H9 (cell line): Measurements from ENCODE around the gene TLR10. TPM values are rescaled to one million over a fixed set of nuclear protein-coding genes. Genes with fewer than 3 reads are reported as not detected.
"Not testable (repeated sequence)": the region's sequence is repeated elsewhere in the genome, so short reads cannot be mapped to it uniquely, and the experiment has no call there.

Source experiments
- DNase-seq: peaks from one replicate; pipeline ENCODE4 v3.0.0-alpha.2; 2017
- H2AFZ ChIP-seq: one replicate; pipeline ENCODE4 v1.6.1; 2013; ENCODE audit warnings: mild to moderate bottlenecking, low read length, control low read depth, moderate library complexity
- H2AK5ac ChIP-seq: 2 replicates; pipeline ENCODE4 v1.6.1; 2013; ENCODE audit warnings: low read length, control low read depth, mixed read lengths; ENCODE audit not compliant: insufficient read length
- H2BK120ac ChIP-seq: one replicate; pipeline ENCODE4 v1.6.1; 2013; ENCODE audit warnings: low read depth, mild to moderate bottlenecking, low read length, control low read depth, inconsistent platforms; ENCODE audit not compliant: poor library complexity, severe bottlenecking
- H2BK12ac ChIP-seq: 2 replicates; pipeline ENCODE4 v1.6.1; 2013; ENCODE audit warnings: low read length, control low read depth, mixed read lengths, low read depth; ENCODE audit not compliant: insufficient read length
- H2BK15ac ChIP-seq: 2 replicates; pipeline ENCODE4 v1.6.1; 2013; ENCODE audit warnings: low read depth, low read length, control low read depth
- H2BK20ac ChIP-seq: one replicate; pipeline ENCODE4 v1.6.1; 2013; ENCODE audit warnings: low read depth, mild to moderate bottlenecking, low read length, control low read depth, inconsistent platforms; ENCODE audit not compliant: poor library complexity, severe bottlenecking
- H2BK5ac ChIP-seq: 2 replicates; pipeline ENCODE4 v1.6.1; 2013; ENCODE audit warnings: low read length, control low read depth, mixed read lengths; ENCODE audit not compliant: insufficient read length
- H3K14ac ChIP-seq: 2 replicates; pipeline ENCODE4 v1.6.1; 2013; ENCODE audit warnings: low read length, control low read depth; ENCODE audit not compliant: insufficient read depth
- H3K18ac ChIP-seq: 2 replicates; pipeline ENCODE4 v1.6.1; 2013; ENCODE audit warnings: low read depth, mild to moderate bottlenecking, mixed read lengths, low read length, control low read depth; ENCODE audit not compliant: insufficient read length
- H3K23ac ChIP-seq: 2 replicates; pipeline ENCODE4 v1.6.1; 2013; ENCODE audit warnings: low read length, control low read depth, mixed read lengths, low read depth; ENCODE audit not compliant: insufficient read length
- H3K23me2 ChIP-seq: 2 replicates; pipeline ENCODE4 v1.6.1; 2013; ENCODE audit warnings: low read depth, mild to moderate bottlenecking, mixed read lengths, low read length, control low read depth; ENCODE audit not compliant: insufficient read length, poor library complexity, severe bottlenecking
- H3K27ac ChIP-seq: 2 replicates; pipeline ENCODE4 v1.5.1; 2013; ENCODE audit warnings: low read length, control low read depth, mixed read lengths, low read depth; ENCODE audit not compliant: insufficient read length
- H3K27me3 ChIP-seq: 2 replicates; pipeline ENCODE4 v1.6.1; 2013; ENCODE audit warnings: low read length, control low read depth, inconsistent platforms; ENCODE audit not compliant: insufficient read depth
- H3K4ac ChIP-seq: 2 replicates; pipeline ENCODE4 v1.6.1; 2013; ENCODE audit warnings: low read depth, mild to moderate bottlenecking, control low read depth, inconsistent platforms, low read length, moderate library complexity
- H3K4me1 ChIP-seq: 2 replicates; pipeline ENCODE4 v1.6.1; 2013; ENCODE audit warnings: low read length, control low read depth, inconsistent platforms; ENCODE audit not compliant: insufficient read depth
- H3K4me2 ChIP-seq: 2 replicates; pipeline ENCODE4 v1.6.1; 2013; ENCODE audit warnings: low read length, control low read depth, mixed read lengths; ENCODE audit not compliant: insufficient read length, insufficient read depth
- H3K56ac ChIP-seq: 2 replicates; pipeline ENCODE4 v1.6.1; 2013; ENCODE audit warnings: low read depth, mild to moderate bottlenecking, mixed read lengths, low read length, control low read depth; ENCODE audit not compliant: insufficient read length
- H3K79me1 ChIP-seq: 2 replicates; pipeline ENCODE4 v1.6.1; 2013; ENCODE audit warnings: low read depth, mild to moderate bottlenecking, moderate library complexity, low read length, control low read depth, inconsistent platforms; ENCODE audit not compliant: insufficient read depth, poor library complexity, severe bottlenecking
- H3K79me2 ChIP-seq: 2 replicates; pipeline ENCODE4 v1.6.1; 2013; ENCODE audit warnings: low read length, control low read depth, inconsistent platforms; ENCODE audit not compliant: insufficient read depth
- H3K9ac ChIP-seq: 2 replicates; pipeline ENCODE4 v1.6.1; 2013; ENCODE audit warnings: low read length, control low read depth, mixed read lengths; ENCODE audit not compliant: insufficient read length; ENCODE audit errors: extremely low read depth
- H3K9me3 ChIP-seq: one replicate; pipeline ENCODE4 v1.6.1; 2013; ENCODE audit warnings: low read depth, low read length, inconsistent platforms; ENCODE audit not compliant: control insufficient read depth
- H3T11ph ChIP-seq: one replicate; pipeline ENCODE4 v1.6.1; 2013; ENCODE audit warnings: mild to moderate bottlenecking, low read length, control low read depth, inconsistent platforms
- H4K20me1 ChIP-seq: one replicate; pipeline ENCODE4 v1.6.1; 2013; ENCODE audit not compliant: control insufficient read depth, insufficient read length, insufficient read depth
- H4K5ac ChIP-seq: 2 replicates; pipeline ENCODE4 v1.6.1; 2013; ENCODE audit warnings: low read depth, mild to moderate bottlenecking, mixed read lengths, low read length, control low read depth; ENCODE audit not compliant: insufficient read length
- H4K8ac ChIP-seq: replicated peaks from 2 replicates; pipeline ENCODE4 v1.6.1; 2013; ENCODE audit warnings: low read length, control low read depth, mixed read lengths, low read depth; ENCODE audit not compliant: insufficient read length
- H4K91ac ChIP-seq: 2 replicates; pipeline ENCODE4 v1.6.1; 2013; ENCODE audit warnings: low read depth, mild to moderate bottlenecking, moderate library complexity, mixed read lengths, low read length, control low read depth; ENCODE audit not compliant: insufficient read length
- H3K27ac Mint-ChIP-seq, 3 experiments: 2 replicates in 2 of 3; 3 replicates in 1 of 3; pipeline ENCODE4 v1.8.0; 2020 to 2021; ENCODE audit warnings: mixed read lengths in 3 of 3, mild to moderate bottlenecking in 1 of 3, moderate library complexity in 1 of 3
- H3K27me3 Mint-ChIP-seq: 2 replicates; pipeline ENCODE4 v1.8.0; 2021; ENCODE audit warnings: low read depth, mild to moderate bottlenecking, moderate library complexity, mixed read lengths
- H3K36me3 Mint-ChIP-seq, 3 experiments: 2 replicates in 2 of 3; 3 replicates in 1 of 3; pipeline ENCODE4 v1.8.0; 2020 to 2021; ENCODE audit warnings: low read depth in 3 of 3, mixed read lengths in 3 of 3; ENCODE audit not compliant: insufficient read depth in 1 of 3
- H3K4me1 Mint-ChIP-seq, 2 experiments: 2 replicates each; pipeline ENCODE4 v1.8.0; 2020; ENCODE audit warnings: mixed read lengths in 2 of 2
- H3K4me3 Mint-ChIP-seq, 2 experiments: 2 replicates in 1 of 2; 3 replicates in 1 of 2; pipeline ENCODE4 v1.8.0; 2020 to 2021; ENCODE audit warnings: mild to moderate bottlenecking in 2 of 2, mixed read lengths in 2 of 2, moderate library complexity in 1 of 2
- H3K9me3 Mint-ChIP-seq, 2 experiments: 2 replicates in 1 of 2; 3 replicates in 1 of 2; pipeline ENCODE4 v1.8.0; 2020; ENCODE audit warnings: mild to moderate bottlenecking in 2 of 2, mixed read lengths in 2 of 2, moderate library complexity in 1 of 2
- CTCF ChIP-seq: fragments of 200-600 bp; sonication (generic); conservative IDR thresholded peaks from 3 replicates; pipeline ENCODE4 v1.8.0; 2021; ENCODE audit warnings: antibody characterized with exemption, mild to moderate bottlenecking
- WGBS: extraction: QIAGEN DNeasy Blood & Tissue Kit; methylation state at CpG from one replicate; pipeline ENCODE4 v1.1.7; 2013; ENCODE audit warnings: missing lambda C conversion rate, low lambda C conversion rate, mixed read lengths; ENCODE audit not compliant: insufficient read length; ENCODE audit errors: extremely low coverage; 5-methylcytosine and 5-hydroxymethylcytosine counted together
- total RNA-seq: library from RNA; stranded (reverse); gene quantifications from 2 replicates; pipeline ENCODE4 v1.2.1, GENCODE V29; 2021

Gene TLR10
- total RNA-seq, 1 experiment from 2014 or later: not detected

- H3K9me3 Mint-ChIP-seq: peaks cover 3 to 6% of the 10 kb centered on the region in 2 experiments; a peak in 2 of 5 replicates
- no peak overlapping the region for H3K14ac ChIP-seq
These were observed 8.4 kb downstream of the TLR10 start for GRCh38 chr4:38774181-38774955.

GRCh38 chr4:38770281-38770680, 12.5 kb downstream of the TLR10 start:
- H3K23ac ChIP-seq, H4K5ac ChIP-seq, H3K79me2 ChIP-seq, H3K27ac ChIP-seq, H3K4me1 Mint-ChIP-seq, H4K20me1 ChIP-seq, H3K9ac ChIP-seq, H2BK5ac ChIP-seq, H3K4me3 Mint-ChIP-seq, H3T11ph ChIP-seq, H4K8ac ChIP-seq, H3K36me3 Mint-ChIP-seq, H3K27me3 ChIP-seq, H3K56ac ChIP-seq, DNase-seq, H4K91ac ChIP-seq, H3K18ac ChIP-seq, H3K79me1 ChIP-seq, H2AFZ ChIP-seq, H3K27me3 Mint-ChIP-seq, H2BK12ac ChIP-seq, H3K9me3 ChIP-seq, H3K9me3 Mint-ChIP-seq, H2AK5ac ChIP-seq, H3K4me2 ChIP-seq, H3K27ac Mint-ChIP-seq, H3K4me1 ChIP-seq, H2BK20ac ChIP-seq, H3K14ac ChIP-seq, H2BK15ac ChIP-seq, H3K23me2 ChIP-seq, H3K4ac ChIP-seq, H2BK120ac ChIP-seq: not testable (repeated sequence)
- no CpG with 5 or more reads among the region's 2 CpGs for WGBS

More at GRCh38 chr4:38774181-38774955, 8.4 kb downstream of the TLR10 start:
- no peaks in the 10 kb centered on the region for H3K23me2 ChIP-seq
- H3K27me3 Mint-ChIP-seq: no peaks in the 10 kb centered on the region; the same call in none of the 2 replicates
- no peak overlapping the region for H2BK5ac ChIP-seq
- no peak overlapping the region for H3K9ac ChIP-seq
- H3K27ac Mint-ChIP-seq: no peak overlapping the region
- H2BK12ac ChIP-seq: no peak overlapping the region
- no peak overlapping the region for H3K56ac ChIP-seq
- H2BK120ac ChIP-seq: no peak overlapping the region
- 100% methylated on average over 2 of the region's 8 CpGs for WGBS
- no peak for TF ChIP-seq CTCF
- H3K4me3 Mint-ChIP-seq: no peak overlapping the region
- no peak overlapping the region for H2BK20ac ChIP-seq
- no peak overlapping the region for H3K23ac ChIP-seq
- no peak overlapping the region for H3K18ac ChIP-seq
- H3K4me1 Mint-ChIP-seq: no peaks in the 10 kb centered on the region
- H3K27ac ChIP-seq: no peak overlapping the region
- no peak for DNase-seq
- no peak overlapping the region for H2AK5ac ChIP-seq
- no peak overlapping the region for H4K5ac ChIP-seq
- no peaks in the 10 kb centered on the region for H3K4me1 ChIP-seq
- H3K4ac ChIP-seq: no peak overlapping the region
- no peak overlapping the region for H3T11ph ChIP-seq
- H4K20me1 ChIP-seq: no peaks in the 10 kb centered on the region
- H2BK15ac ChIP-seq: no peak overlapping the region
- no peaks in the 10 kb centered on the region for H3K79me1 ChIP-seq
- H3K36me3 Mint-ChIP-seq: no peaks in the 10 kb centered on the region
- H4K8ac ChIP-seq: no peak overlapping the region
- no peak overlapping the region for H2AFZ ChIP-seq
- no peaks in the 10 kb centered on the region for H3K27me3 ChIP-seq
- no peaks in the 10 kb centered on the region for H3K9me3 ChIP-seq
- H4K91ac ChIP-seq: no peak overlapping the region
- H3K79me2 ChIP-seq: no peaks in the 10 kb centered on the region
- no peak overlapping the region for H3K4me2 ChIP-seq
